CD4-positive, alpha-beta T cell treated with Interleukin-17A for 4 hours (primary cell): ENCODE results near the gene MPV17.
A peak's percentile ranks its signal among the peaks of the same experiment; 100 is the strongest.
"Not testable (repeated sequence)": the region's sequence is repeated elsewhere in the genome, so short reads cannot be mapped to it uniquely, and the experiment has no call there.

Experiments used
- DNase-seq: peaks from one replicate; pipeline ENCODE4 v3.0.0-alpha.2; 2020; ENCODE audit warnings: mixed read lengths

MPV17 gene

GRCh38 chr2:27322301-27322765, 564 bp downstream of the MPV17 start:
- DNase-seq, result no peak

- no peak for DNase-seq
Measured at GRCh38 chr2:27320958-27321543, 1.8 kb downstream of the MPV17 start.

- not testable (repeated sequence) for DNase-seq
Measured at GRCh38 chr2:27319839-27320238, 3.1 kb downstream of the MPV17 start.

- DNase-seq, result no peak
Measured at GRCh38 chr2:27316655-27317412, 6.1 kb downstream of the MPV17 start.

GRCh38 chr2:27315122-27315521, 7.8 kb downstream of the MPV17 start:
- DNase-seq, result no peak

GRCh38 chr2:27314709-27315108, 8.2 kb downstream of the MPV17 start:
- no peak for DNase-seq

- no peak for DNase-seq
Measured at GRCh38 chr2:27313882-27314645, 8.8 kb downstream of the MPV17 start.

GRCh38 chr2:27312152-27312551, 10.7 kb downstream of the MPV17 start:
- DNase-seq, result no peak

- no peak for DNase-seq
Measured at GRCh38 chr2:27309651-27310050, 13.2 kb downstream of the MPV17 start.

- DNase-seq, result no peak
Measured at GRCh38 chr2:27308359-27308881, 14.5 kb downstream of the MPV17 start, which contains the start of gene UCN. UCN (minus strand) TSS chr2:27308445; CDS start chr2:27307895, 550 bp downstream.

- no peak for DNase-seq
Measured at GRCh38 chr2:27307545-27308358, 15.1 kb downstream of the MPV17 start.

- no peak for DNase-seq
Measured at GRCh38 chr2:27307287-27307544, 15.7 kb downstream of the MPV17 start.

GRCh38 chr2:27306573-27307286, 16.2 kb downstream of the MPV17 start:
- peak; percentile 30 for DNase-seq

- no peak for DNase-seq
Measured at GRCh38 chr2:27306136-27306535, 16.8 kb downstream of the MPV17 start.

- no peak for DNase-seq
Measured at GRCh38 chr2:27305516-27305915, 17.4 kb downstream of the MPV17 start.

GRCh38 chr2:27304488-27305240, 18.2 kb downstream of the MPV17 start:
- no peak for DNase-seq

GRCh38 chr2:27303093-27304025, 19.5 kb downstream of the MPV17 start:
- peak; percentile 59 for DNase-seq

- DNase-seq, result not testable (repeated sequence)
Measured at GRCh38 chr2:27300606-27301005, 22.3 kb downstream of the MPV17 start.

GRCh38 chr2:27298391-27299080, 24.4 kb downstream of the MPV17 start:
- no peak for DNase-seq
